PC-3 (cell line): ENCODE data around the gene MAP2.

Experiments used
- EZH2 ChIP-seq: fragments of 300-600 bp; sonication (generic); IDR thresholded peaks from one replicate; pipeline ENCODE4 v1.6.1; 2017; ENCODE audit warnings: antibody characterized with exemption, mild to moderate bottlenecking, low read length; ENCODE audit not compliant: unreplicated experiment
- TF ChIP-seq, protein P1 (sequence below): fragments of 300-600 bp; sonication (generic); conservative IDR thresholded peaks from 2 replicates; pipeline ENCODE4 v1.5.1; 2017; ENCODE audit warnings: antibody characterized with exemption, low read depth, mild to moderate bottlenecking, low read length

GRCh38 chr2:209533391-209533790, 109.5 kb downstream of the MAP2 start:
- TF ChIP-seq, protein P1, sequence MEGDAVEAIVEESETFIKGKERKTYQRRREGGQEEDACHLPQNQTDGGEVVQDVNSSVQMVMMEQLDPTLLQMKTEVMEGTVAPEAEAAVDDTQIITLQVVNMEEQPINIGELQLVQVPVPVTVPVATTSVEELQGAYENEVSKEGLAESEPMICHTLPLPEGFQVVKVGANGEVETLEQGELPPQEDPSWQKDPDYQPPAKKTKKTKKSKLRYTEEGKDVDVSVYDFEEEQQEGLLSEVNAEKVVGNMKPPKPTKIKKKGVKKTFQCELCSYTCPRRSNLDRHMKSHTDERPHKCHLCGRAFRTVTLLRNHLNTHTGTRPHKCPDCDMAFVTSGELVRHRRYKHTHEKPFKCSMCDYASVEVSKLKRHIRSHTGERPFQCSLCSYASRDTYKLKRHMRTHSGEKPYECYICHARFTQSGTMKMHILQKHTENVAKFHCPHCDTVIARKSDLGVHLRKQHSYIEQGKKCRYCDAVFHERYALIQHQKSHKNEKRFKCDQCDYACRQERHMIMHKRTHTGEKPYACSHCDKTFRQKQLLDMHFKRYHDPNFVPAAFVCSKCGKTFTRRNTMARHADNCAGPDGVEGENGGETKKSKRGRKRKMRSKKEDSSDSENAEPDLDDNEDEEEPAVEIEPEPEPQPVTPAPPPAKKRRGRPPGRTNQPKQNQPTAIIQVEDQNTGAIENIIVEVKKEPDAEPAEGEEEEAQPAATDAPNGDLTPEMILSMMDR, result no peak
- TF ChIP-seq EZH2, result no peak
